GM21367 (cell line): ENCODE measurements around the gene ADNP2.

Experiments
- ATAC-seq: cut with Tn5 transposase; IDR thresholded peaks from one replicate; pipeline ENCODE4 v1.9.1; 2021; ENCODE audit not compliant: unreplicated experiment

Gene ADNP2, protein sequence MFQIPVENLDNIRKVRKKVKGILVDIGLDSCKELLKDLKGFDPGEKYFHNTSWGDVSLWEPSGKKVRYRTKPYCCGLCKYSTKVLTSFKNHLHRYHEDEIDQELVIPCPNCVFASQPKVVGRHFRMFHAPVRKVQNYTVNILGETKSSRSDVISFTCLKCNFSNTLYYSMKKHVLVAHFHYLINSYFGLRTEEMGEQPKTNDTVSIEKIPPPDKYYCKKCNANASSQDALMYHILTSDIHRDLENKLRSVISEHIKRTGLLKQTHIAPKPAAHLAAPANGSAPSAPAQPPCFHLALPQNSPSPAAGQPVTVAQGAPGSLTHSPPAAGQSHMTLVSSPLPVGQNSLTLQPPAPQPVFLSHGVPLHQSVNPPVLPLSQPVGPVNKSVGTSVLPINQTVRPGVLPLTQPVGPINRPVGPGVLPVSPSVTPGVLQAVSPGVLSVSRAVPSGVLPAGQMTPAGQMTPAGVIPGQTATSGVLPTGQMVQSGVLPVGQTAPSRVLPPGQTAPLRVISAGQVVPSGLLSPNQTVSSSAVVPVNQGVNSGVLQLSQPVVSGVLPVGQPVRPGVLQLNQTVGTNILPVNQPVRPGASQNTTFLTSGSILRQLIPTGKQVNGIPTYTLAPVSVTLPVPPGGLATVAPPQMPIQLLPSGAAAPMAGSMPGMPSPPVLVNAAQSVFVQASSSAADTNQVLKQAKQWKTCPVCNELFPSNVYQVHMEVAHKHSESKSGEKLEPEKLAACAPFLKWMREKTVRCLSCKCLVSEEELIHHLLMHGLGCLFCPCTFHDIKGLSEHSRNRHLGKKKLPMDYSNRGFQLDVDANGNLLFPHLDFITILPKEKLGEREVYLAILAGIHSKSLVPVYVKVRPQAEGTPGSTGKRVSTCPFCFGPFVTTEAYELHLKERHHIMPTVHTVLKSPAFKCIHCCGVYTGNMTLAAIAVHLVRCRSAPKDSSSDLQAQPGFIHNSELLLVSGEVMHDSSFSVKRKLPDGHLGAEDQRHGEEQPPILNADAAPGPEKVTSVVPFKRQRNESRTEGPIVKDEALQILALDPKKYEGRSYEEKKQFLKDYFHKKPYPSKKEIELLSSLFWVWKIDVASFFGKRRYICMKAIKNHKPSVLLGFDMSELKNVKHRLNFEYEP

DNA sequence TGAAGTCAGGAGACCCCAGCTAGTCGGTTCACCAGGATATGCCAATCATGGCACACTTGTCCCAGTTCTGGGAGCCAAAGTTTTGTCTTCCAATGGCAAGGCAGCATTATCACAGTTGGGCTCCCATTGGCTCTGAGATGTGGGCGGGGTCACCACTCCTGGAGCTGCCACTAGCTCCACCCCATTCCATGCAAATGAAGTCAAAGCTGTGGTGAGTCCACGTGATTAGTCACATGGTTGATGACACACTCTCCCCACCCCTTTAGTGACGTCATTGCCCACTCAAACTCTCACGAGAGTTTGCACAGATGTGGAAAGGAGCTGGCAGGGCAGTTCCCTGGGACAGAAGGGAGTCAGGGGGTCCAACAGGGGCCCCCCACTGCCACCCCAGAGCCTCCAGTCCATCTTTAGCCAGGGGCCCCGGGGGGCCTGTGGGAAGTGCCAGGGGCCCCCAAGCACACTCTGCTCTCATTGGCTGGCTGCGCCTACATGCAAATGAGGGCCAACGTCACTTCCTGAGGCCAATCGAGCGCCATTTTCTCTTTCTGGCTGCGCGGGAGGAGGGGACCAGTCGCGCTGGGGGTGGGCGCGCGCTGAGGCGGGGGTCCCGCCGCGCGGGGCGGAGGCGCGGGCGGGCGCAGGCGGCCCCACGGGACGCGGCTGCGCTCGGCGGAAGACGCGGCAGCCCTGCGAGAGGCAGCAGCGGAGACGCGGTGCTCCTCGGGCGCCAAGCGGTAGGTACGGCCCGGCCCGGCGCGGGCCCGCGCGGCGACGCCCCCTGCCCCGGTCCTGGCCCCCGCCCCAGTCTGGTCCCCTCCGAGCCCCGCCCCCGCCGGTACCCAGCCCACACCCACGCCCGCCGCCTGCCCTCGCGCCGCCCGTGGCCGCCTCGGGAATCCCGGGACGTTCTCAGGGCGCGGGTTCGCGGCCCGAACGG, at the start of gene ADNP2:
Gene ADNP2 (plus strand): TSS at position 524 of the 937 bp plus-strand sequence. CDS start 8,281 bp downstream, outside the sequence.
- ATAC-seq = peak; percentile 56

DNA sequence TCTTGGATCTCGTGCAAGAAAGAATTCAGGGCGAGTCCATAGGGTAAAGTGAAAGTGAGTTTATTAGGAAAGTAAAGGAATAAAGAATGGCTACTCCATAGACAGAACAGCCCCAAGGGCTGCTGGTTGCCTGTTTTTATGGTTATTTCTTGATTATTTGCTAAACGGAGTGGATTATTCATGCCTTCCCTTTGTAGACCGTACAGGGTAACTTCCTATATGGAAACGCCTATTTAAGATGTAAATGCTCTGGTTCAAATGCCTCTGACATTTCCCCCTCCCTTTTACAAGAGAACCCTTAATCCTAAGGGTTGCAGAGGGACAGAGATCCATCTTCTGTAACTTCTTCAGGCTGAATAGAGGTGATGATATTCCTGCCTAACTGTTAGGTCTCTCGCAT, 49.1 kb upstream of the ADNP2 start:
- ATAC-seq = no peak

DNA sequence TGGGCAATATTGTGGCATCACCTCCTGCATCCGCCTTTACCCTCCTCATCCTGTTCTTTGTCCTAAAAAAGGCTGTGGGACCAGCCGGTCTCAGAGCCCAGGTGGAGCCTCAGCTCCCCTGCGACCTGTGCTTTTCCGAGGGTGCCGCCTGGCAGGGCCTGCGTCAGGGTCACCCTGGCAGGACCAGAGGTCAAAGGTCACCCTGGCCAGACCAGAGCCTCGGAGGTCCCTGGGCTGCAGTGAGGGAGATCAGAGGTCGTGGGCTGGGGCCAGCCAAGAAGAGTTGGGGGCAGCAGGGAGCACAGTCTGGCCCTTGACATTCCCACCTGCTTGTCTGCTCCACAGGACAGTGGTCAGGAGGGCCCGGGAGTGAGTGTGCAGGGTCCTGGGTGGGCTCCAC, 43.4 kb upstream of the ADNP2 start:
- ATAC-seq = no peak

DNA sequence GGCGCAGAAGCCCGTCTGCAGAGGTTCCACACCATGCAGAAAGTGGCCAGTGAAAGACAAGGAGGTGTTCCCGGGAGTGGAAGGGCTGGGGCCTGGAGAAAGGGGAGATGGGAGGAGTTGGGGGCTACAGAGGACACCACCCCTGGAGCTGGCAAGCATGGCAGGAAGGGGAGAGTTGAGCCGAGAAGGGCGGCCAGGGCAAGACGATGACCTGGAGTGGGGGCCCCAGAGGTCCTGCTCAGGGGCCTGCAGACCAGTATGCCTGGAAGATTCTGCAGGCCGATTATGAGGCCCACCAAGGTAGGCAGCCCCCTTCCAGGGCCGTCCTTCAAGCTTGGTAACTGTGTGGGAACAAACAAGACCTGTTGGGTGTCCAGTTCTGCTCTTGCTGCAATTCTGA, 41.7 kb upstream of the ADNP2 start:
- ATAC-seq = no peak

- ATAC-seq = no peak
Measured at GRCh38 chr18:80067897-80068296, 41.2 kb upstream of the ADNP2 start.

- ATAC-seq = no peak
Measured at GRCh38 chr18:80068571-80069272, 40.3 kb upstream of the ADNP2 start.

- ATAC-seq = no peak
Measured at GRCh38 chr18:80070825-80071224, 38.2 kb upstream of the ADNP2 start.

GRCh38 chr18:80074183-80074582, 34.9 kb upstream of the ADNP2 start:
- ATAC-seq = no peak

DNA sequence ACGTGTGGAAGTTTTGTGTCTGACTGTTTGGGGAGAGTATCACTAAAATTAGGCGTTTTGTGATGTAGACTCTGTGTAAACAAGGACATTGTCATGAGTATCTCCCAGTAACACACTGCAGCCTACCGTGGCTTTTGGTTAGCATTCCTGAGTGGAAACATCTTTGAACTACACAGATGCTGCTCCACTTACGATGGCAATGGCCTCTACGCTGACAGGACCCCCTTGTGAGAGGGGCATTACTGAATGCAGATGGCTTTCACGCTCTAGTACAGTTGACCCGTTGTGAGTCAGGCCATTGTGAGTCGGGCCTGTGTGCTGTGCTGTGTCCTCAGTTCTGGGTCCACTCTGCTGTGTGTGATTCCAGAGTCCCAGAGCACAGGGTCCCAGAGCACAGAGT, 34.4 kb upstream of the ADNP2 start:
- ATAC-seq = no peak

DNA sequence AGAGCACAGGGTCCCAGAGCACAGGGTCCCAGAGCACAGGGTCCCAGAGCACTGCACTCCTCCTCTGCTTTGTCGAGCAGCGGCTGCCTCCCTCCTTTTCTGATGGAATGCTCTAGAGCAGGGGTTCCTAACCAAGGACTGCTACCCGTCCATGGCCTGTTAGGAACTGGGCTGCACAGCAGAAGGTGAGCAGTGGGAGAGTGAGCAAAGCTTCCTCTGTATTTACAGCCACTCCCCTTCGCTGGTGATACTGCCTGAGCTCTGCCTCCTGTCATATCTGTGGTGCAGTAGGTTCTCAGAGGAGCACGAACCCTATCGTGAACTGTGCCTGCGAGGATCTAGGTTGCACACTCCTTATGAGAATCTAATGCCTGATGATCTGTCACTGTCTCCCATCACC, 33.1 kb upstream of the ADNP2 start:
- ATAC-seq = no peak

- ATAC-seq = no peak
Measured at GRCh38 chr18:80076379-80076778, 32.7 kb upstream of the ADNP2 start.

- no peak for ATAC-seq
Measured at GRCh38 chr18:80077873-80078272, 31.2 kb upstream of the ADNP2 start.

GRCh38 chr18:80086281-80086680, 22.8 kb upstream of the ADNP2 start:
- no peak for ATAC-seq

- no peak for ATAC-seq
Measured at GRCh38 chr18:80088036-80088435, 21.0 kb upstream of the ADNP2 start.

- ATAC-seq = no peak
Measured at GRCh38 chr18:80088823-80089222, 20.2 kb upstream of the ADNP2 start.

- no peak for ATAC-seq
Measured at GRCh38 chr18:80095414-80095813, 13.6 kb upstream of the ADNP2 start.

DNA sequence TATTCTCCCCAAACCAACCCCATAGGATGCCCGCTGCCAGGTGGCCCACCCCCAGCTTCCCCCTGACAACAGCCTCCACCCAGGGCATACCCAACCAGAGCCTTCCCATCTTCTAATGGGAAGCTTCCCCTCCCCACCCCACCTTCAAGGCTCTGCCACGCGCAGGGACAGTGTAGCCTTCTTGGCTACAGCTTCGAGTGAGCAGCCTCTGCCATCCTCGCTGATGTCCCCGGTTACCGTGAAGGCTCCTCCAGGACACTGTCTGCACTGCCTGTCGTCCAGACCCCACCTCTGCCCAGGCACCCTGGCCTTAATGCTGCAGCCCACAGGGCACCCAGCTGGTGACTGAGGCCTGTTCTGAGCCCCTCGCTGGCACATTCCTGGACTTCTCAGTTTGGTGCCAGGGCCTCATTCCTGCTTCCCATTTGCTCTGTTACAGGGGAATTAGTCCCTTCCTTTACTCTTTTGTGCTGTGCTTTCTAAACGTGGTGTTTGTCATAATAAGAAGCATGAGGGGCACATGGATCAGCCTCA, 13.0 kb upstream of the ADNP2 start:
- ATAC-seq = no peak

- ATAC-seq = no peak
Measured at GRCh38 chr18:80097201-80097600, 11.9 kb upstream of the ADNP2 start.

GRCh38 chr18:80103231-80103630, 5.8 kb upstream of the ADNP2 start:
- ATAC-seq = no peak

- ATAC-seq = no peak
Measured at GRCh38 chr18:80104364-80104779, 4.7 kb upstream of the ADNP2 start.
